NCI-H2081 (cell line): ENCODE data around the gene RAB11FIP3.
"Not testable (repeated sequence)": the region's sequence is repeated elsewhere in the genome, so short reads cannot be mapped to it uniquely, and the experiment has no call there.

Experiments used
- DNase-seq, 2 experiments: peaks; one replicate each; lab custom pipeline; 2025; lab: John Stamatoyannopoulos, UW

The RAB11FIP3 gene

GRCh38 chr16:425082-425718, at the start of gene RAB11FIP3:
RAB11FIP3 (plus strand) TSS chr16:425649; CDS start chr16:426007, 358 bp downstream.
- peak; percentile 84 to 85 for DNase-seq

DNA sequence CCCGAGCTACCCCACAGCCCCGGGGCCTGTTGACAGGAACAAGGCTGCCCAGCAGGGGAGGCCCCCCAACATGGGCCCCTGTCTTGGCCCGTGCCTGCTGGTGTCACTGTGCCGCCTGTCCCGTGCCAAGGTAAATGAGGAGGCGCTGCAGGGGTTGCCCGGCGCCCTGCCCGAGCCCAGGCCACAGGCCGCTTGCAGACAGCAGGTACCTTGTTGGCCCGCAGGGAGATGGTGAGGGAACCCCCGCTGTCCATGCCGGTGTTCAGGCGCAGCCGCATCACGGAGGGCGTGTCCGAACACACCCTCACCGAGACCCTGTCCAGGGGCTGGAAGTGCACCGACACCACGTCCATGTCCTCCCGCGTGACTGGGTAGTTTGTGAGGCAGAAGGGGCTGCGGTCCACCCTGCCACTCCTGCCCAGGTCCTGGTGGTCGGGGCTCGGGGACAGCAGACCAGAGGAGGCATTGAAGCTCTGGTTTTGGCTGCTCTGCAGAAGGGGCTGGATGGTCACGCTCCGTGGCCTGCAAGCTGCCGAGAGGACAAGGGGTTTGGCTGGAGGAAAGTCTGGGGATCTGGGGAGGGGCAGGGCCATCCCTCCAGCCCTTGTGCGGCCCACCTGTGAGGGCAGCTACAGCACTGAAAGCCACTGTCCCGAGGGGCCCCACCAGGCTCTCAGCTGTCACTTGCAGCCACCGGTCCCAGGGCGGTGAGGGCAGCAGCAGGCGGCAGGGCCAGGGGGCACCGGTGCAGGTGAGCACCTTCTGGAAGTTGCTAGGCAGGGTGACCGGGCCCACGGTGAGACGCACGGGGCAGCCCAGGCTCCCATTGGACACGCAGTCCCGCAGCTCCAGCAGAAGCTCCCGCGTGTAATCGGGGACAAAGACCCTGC, 49.3 kb upstream of the RAB11FIP3 start:
- DNase-seq, result no peak

DNA sequence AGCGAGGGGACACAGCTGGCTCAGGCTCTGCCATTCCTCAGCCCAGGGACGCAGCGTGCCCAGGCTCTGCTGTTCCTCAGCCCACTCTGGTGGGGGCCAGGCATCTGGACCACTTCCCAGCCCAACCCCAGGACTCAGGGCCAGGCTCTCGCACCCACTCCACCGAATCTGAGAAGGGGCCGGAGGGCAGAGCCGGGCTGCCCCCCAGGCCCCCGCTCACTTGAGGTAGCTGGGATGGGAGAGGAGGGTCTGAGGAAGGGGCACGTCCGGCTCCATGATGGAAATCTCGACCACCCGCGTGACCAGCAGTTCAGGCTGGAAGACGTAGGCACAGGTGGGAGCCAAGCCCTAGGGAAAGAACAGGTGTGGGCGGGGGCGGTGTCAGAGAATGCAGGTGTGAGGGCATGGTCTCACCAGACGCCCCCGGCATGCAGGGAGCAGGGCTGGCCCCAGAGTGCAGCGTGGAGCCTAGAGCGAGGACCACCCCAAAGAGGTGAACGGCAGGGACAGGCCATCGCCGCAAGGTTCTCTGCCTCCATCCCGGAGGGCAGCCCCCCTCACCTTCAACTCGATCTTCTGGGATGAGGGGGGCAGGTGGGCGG, 48.5 kb upstream of the RAB11FIP3 start:
- DNase-seq, result no peak

DNA sequence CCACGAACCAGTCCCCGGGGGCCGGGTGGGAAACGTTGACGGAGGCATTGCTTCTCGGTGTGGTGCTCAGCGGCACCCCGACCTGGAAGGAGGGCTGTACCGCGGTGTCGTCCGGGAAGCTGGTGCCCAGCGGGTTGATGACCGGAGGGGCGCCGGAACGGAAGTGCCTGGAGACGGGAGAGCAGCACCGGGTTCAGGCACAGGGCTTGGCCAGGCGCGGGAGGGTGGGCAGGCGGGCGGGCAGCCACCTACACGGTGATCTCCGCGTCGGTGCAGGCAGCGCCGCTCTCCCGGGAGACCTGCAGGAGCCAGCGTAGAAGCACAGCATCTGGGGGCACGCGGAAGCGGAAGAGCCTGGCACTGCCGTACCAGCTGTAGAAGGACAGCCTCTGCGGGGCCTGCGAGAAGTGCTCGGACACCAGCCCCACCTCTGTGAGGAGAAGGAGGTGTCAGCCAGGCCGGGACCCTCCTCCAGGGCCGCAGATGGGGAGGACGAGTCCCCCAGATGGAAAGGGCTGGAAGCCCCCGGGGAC, 48.0 kb upstream of the RAB11FIP3 start:
- no peak for DNase-seq

GRCh38 chr16:378113-378820, 47.2 kb upstream of the RAB11FIP3 start:
- DNase-seq, result not testable (repeated sequence)

GRCh38 chr16:378821-379182, 46.6 kb upstream of the RAB11FIP3 start:
- no peak for DNase-seq

DNA sequence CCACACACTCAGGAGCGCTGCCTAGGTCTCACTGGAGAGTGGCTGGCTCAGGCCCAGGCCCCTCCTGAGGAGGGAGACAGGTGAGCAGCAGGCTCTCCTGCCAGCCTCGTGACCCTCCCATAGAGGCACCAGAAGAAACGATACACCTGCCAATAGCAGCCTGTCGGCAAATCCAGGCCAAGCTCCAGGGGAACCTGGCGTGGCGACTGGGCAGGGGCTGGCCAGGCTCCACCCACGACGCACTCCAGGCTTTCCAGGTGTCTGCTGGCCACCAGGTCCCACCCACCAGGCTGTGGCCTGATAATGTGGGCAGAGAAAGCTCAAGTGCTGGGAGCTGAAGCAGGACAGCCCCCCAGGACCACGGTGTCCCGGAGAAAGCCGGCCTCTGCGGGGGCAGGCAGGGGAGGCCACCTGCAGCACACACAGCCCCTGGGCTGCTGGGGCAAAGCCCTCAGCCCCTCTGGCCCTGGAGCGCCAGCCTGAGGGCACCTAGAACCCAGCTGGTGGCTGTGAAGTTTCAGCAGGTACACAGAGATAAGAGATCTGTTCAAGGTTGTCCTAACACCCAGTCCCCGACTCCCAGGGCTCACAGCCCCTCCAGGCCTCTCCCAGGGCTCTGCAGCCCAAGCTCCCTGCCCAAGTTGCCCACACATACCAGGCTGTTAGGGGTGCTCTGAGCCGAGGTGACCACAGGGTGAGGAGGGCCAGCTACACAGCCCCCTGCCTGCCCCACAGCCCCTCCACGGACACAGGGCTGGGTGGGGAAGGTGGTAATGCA, 46.1 kb upstream of the RAB11FIP3 start:
- peak; percentile 80 to 94 for DNase-seq

DNA sequence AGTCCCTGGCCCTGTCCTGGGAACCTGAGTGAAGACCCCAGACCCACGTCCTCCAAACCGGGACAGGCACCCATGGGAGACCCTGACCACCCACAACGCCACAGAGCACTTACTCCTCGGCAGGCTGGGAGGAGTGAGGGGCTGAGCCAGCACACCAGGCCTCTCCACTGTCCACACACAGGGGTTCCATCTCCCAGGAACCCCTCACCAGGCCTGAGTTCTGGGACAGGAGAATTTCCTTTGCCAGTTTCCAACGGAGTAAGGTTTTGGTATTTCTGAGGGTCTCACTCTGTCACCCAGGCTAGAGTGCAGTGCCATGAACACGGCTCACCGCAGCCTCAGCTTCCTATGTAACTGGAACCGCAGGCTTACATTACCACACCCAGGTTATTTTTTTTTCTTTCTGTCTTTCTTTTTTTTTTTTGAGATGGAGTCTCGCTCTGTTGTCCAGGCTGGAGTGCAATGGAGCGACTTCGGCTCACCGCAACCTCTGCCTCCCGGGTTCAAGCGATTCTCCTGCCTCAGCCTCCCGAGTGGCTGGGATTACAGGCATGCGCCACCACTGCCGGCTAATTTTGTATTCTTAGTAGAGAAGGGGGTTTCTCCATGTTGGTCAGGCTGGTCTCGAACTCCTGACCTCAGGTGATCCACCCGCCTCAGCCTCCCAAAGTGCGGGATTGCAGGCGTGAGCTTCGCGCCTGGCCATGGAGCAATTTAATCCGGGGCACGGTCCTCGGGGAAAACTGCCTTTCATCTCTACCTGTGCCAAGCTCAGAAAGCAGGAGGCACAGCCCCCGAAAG, 45.3 kb upstream of the RAB11FIP3 start:
- DNase-seq, result no peak

GRCh38 chr16:380762-381011, 44.8 kb upstream of the RAB11FIP3 start:
- DNase-seq, result no peak

DNA sequence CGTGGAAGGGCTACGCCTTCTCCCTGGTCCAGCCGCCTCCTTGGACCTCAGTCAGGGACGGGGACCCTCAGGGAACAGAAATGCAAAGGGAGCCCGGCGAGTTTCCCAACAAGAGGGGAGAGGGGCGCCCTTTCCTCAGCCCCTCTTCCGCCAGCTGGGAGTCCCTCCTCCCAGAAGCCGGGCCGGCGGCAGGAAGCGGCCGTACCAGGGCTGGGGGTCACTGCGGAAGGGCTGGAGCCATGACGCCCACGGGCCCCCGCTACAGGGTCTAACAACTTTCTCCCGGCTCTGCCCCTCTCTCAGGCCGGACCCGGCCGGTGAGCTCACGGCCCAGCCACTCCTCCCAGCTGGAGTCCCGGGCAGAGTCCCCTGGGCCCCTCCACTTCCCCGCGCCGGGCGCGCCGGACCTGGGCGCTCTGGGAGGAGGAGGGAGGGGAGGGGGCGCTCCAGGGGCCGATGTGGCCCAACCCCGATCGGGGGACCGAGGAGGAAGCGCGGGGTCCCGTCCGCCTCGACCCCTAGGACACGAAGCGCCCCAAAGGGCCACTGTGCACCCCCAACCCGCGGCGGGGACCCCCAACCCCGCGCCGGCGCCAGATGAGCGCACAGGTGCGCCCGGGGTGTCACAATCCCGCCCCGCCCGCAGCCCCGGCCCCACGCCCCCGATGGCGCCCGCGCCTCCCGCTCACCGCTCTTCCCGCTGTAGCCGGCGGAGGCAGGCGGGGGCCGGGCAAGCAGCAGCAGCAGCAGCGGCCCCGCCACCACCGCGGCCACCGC, 44.2 kb upstream of the RAB11FIP3 start:
- DNase-seq, result no peak

DNA sequence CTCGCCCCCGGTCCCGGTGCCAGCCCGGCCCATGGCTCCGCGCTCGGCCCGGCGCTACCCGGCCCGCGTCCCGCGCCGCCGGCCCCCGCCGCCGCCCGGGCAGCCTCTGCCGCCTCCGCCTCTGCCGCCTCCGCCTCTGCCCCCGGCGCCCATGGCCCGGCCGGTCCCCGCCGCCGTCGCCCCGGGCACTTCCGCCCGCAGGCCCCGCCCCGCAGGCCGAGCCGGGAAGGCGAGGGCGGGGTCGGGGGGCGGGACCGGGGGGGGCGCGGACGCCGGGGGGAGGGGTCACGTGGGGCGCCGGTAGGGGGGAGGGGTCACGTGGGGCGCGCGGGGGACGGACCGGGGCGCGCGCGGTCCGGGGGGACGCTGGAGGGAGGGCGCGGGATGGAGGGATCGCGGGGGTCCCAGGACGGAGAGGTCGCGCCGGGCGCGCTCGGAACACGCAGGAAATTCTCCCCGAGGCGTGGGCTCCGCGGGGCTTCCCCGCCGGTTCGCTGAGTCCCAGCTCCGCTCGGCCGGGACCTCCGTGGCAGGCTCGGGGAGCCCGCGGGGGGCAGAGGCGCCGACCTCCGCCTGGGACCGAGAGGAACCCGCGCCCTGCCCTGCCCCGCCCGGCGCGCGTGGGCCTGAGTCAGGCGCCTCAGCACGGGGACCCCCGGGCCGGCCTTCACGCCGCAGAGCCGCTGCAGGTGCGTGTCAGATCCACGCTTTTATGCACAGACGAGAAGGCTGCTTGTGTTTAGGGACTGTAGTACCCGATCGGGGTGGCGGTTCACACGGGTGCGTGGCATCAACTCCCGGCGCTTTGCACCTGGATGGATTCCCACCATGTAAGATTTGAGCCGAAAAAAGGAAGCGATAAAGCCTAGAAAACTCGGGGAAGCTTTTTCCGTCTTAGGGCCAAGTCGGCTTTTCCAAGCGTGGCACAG, 43.4 kb upstream of the RAB11FIP3 start, which contains the start of gene PGAP6:
Gene PGAP6, minus strand, starts transcription at position 190 of the 929 bp plus-strand sequence. Its CDS starts 157 bp downstream, at position 33.
- peak; percentile 43 to 50 for DNase-seq

GRCh38 chr16:383326-384051, 42.0 kb upstream of the RAB11FIP3 start:
- peak; percentile 27 to 72 for DNase-seq

- DNase-seq, result no peak
These were observed 38.8 kb upstream of the RAB11FIP3 start for GRCh38 chr16:386641-387156.

- not testable (repeated sequence) for DNase-seq
These were observed 37.4 kb upstream of the RAB11FIP3 start for GRCh38 chr16:387761-388666.

GRCh38 chr16:389352-389751, 36.1 kb upstream of the RAB11FIP3 start:
- DNase-seq, result no peak

DNA sequence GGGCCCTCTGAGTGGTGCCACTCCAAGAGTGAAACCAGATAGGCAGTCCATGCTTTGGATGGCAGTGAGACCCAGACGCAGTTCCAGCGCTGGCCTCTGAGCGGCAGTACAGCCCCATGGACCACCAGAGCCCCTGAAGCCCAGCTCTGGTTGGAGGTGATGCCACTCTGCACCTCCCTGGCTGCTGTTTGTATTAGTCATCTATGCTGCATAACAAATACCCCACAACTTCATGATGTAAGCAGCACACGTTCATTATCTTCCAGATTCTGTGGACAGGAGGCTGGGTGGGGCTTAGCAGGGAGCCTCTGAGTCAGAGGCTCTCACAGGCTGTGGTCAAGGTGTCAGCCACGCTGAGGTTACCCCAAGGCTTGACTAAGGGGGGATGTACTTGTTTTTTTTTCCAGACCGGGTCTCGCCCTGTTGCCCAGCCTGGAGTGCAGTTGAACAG, 33.5 kb upstream of the RAB11FIP3 start:
- peak; percentile 59 to 60 for DNase-seq
